GM12878 (cell line): ENCODE results near the gene C10orf143. TPM values are rescaled to one million over a fixed set of nuclear protein-coding genes. Genes with fewer than 3 reads are reported as not detected.

Experiments
- ATAC-seq: fragments of 200-7000 bp; cut with Tn5 transposase; 3 replicates; pipeline ENCODE4 v1.9.1; 2020; ENCODE audit warnings: mild to moderate bottlenecking, moderate library complexity
- BruUV-seq: library from RNA; stranded (reverse); fragments of 400-500 nt; replicated peaks from 2 replicates; lab custom pipeline; 2021; lab: Mats Ljungman, UMichigan
- CTCF ChIA-PET: fragments of 300-600 bp; sonication (Branson Sonifier 250); formaldehyde crosslinking; extraction: SDS; loops from one replicate; lab custom pipeline; 2021; ENCODE audit warnings: inconsistent platforms; lab: Yijun Ruan, JAX
- POLR2A ChIA-PET: fragments of 350-600 bp; formaldehyde crosslinking; extraction: SDS; loops from one replicate; lab custom pipeline; 2021; ENCODE audit warnings: inconsistent platforms; lab: Charles Lee
- RAD21 ChIA-PET: fragments of 300-600 bp; sonication (Branson Sonifier 250); formaldehyde crosslinking; loops from one replicate; lab custom pipeline; 2023; ENCODE audit warnings: antibody characterized with exemption; ENCODE audit not compliant: unreplicated experiment; lab: Charles Lee
- SMC1A ChIA-PET: fragments of 300-600 bp; sonication (Branson Sonifier 250); formaldehyde crosslinking; loops from one replicate; lab custom pipeline; 2023; ENCODE audit not compliant: unreplicated experiment, uncharacterized antibody; lab: Charles Lee
- DNase-seq: peaks from one replicate; pipeline ENCODE4 v3.0.0-alpha.2; 2011; ENCODE audit warnings: low read depth, low spot score
- FAIRE-seq: peaks from 3 replicates; lab custom pipeline; 2011; peaks lifted over from hg19 to GRCh38; lab: Jason Lieb, UNC
- H2AFZ ChIP-seq: 2 replicates; pipeline ENCODE4 v1.6.0; 2011; ENCODE audit warnings: low read depth, low read length, control low read depth; ENCODE audit not compliant: control insufficient read depth
- H3K27ac ChIP-seq: 2 replicates; pipeline ENCODE4 v1.5.1; 2011; ENCODE audit warnings: control low read depth; ENCODE audit not compliant: control insufficient read depth, insufficient read depth
- H3K27me3 ChIP-seq, 2 experiments: replicated peaks in 1 of 2; 2 replicates each; pipeline versions ENCODE4 v1.6.0 to v1.6.1; 2011; ENCODE audit warnings: low read length in 1 of 2; ENCODE audit not compliant: control insufficient read depth in 2 of 2, insufficient read depth in 2 of 2
- H3K36me3 ChIP-seq, 2 experiments: 2 replicates each; pipeline ENCODE4 v1.5.1; 2011; ENCODE audit warnings: low read length in 1 of 2; ENCODE audit not compliant: control insufficient read depth in 2 of 2, insufficient read depth in 2 of 2
- H3K4me1 ChIP-seq: 2 replicates; pipeline ENCODE4 v1.6.1; 2011; ENCODE audit warnings: mild to moderate bottlenecking, low read length, moderate library complexity, mixed read lengths; ENCODE audit not compliant: control insufficient read depth, insufficient read depth
- H3K4me2 ChIP-seq: 2 replicates; pipeline ENCODE4 v1.6.0; 2011; ENCODE audit warnings: control low read depth; ENCODE audit not compliant: control insufficient read depth, insufficient read depth
- H3K4me3 ChIP-seq: fragments of 200-600 bp; sonication (generic); 2 replicates; pipeline ENCODE4 v1.5.1; 2016
- H3K79me2 ChIP-seq: 2 replicates; pipeline ENCODE4 v1.6.0; 2011; ENCODE audit warnings: low read length; ENCODE audit not compliant: control insufficient read depth, insufficient read depth
- H3K9ac ChIP-seq: 2 replicates; pipeline ENCODE4 v1.8.0; 2011; ENCODE audit warnings: low read length, control low read depth, mixed read lengths; ENCODE audit not compliant: control insufficient read depth, insufficient read depth
- H3K9me3 ChIP-seq: replicated peaks from 3 replicates; pipeline ENCODE4 v1.5.1; 2011; ENCODE audit warnings: mild to moderate bottlenecking, low read length; ENCODE audit not compliant: control insufficient read depth, insufficient read depth
- H4K20me1 ChIP-seq: 2 replicates; pipeline ENCODE4 v1.6.0; 2011; ENCODE audit not compliant: control insufficient read depth, insufficient read depth
- ATF7 ChIP-seq: fragments of 450-650 bp; IDR thresholded peaks from 2 replicates; pipeline ENCODE4 v1.6.1; 2016; ENCODE audit warnings: low read depth, mild to moderate bottlenecking
- EZH2 ChIP-seq: IDR thresholded peaks from 2 replicates; pipeline ENCODE4 v1.6.1; 2012; ENCODE audit warnings: low read depth, mild to moderate bottlenecking, control low read depth, inconsistent platforms, low read length, borderline replicate concordance; ENCODE audit not compliant: control insufficient read depth
- HSF1 ChIP-seq: fragments of 150-350 bp; IDR thresholded peaks from 2 replicates; pipeline ENCODE4 v1.6.1; 2014; ENCODE audit warnings: mild to moderate bottlenecking, low read depth, low read length
- KLF5 ChIP-seq: fragments of 450-650 bp; IDR thresholded peaks from 2 replicates; pipeline ENCODE4 v1.6.1; 2014; ENCODE audit warnings: mild to moderate bottlenecking; ENCODE audit not compliant: partially characterized antibody
- NFXL1 ChIP-seq: fragments of 450-650 bp; IDR thresholded peaks from 2 replicates; pipeline ENCODE4 v1.6.1; 2017; ENCODE audit warnings: antibody characterized with exemption, mild to moderate bottlenecking, borderline replicate concordance
- PKNOX1 ChIP-seq: fragments of 450-650 bp; IDR thresholded peaks from 2 replicates; pipeline ENCODE4 v1.6.1; 2016; ENCODE audit warnings: mild to moderate bottlenecking
- RAD51 ChIP-seq: fragments of 450-650 bp; IDR thresholded peaks from 2 replicates; pipeline ENCODE4 v1.6.1; 2016; ENCODE audit warnings: moderate library complexity, mild to moderate bottlenecking, inconsistent platforms
- RCOR1 ChIP-seq: conservative IDR thresholded peaks from 2 replicates; pipeline ENCODE4 v1.6.1; 2012; ENCODE audit warnings: low read depth, low read length, improper control_type of control experiment
- RUNX3 ChIP-seq: IDR thresholded peaks from 2 replicates; pipeline ENCODE4 v1.6.1; 2012; ENCODE audit warnings: low read length, inconsistent platforms
- SIX5 ChIP-seq: IDR thresholded peaks from 2 replicates; pipeline ENCODE4 v1.6.1; 2011; ENCODE audit warnings: mild to moderate bottlenecking, low read depth, low read length, moderate library complexity; ENCODE audit not compliant: severe bottlenecking
- SRF ChIP-seq, 2 experiments: IDR thresholded peaks; 2 replicates each; pipeline ENCODE4 v1.6.1; 2011; ENCODE audit warnings: low read depth in 2 of 2, low read length in 2 of 2, mild to moderate bottlenecking in 1 of 2, moderate library complexity in 1 of 2
- STAT1 ChIP-seq: fragments of 450-650 bp; conservative IDR thresholded peaks from 2 replicates; pipeline ENCODE4 v1.6.1; 2014; ENCODE audit warnings: antibody characterized with exemption, mild to moderate bottlenecking
- SUPT20H ChIP-seq: IDR thresholded peaks from 2 replicates; pipeline ENCODE4 v1.6.1; 2011; ENCODE audit warnings: low read depth, mild to moderate bottlenecking, low read length, moderate library complexity, borderline replicate concordance; ENCODE audit not compliant: control insufficient read depth
- TARDBP ChIP-seq: IDR thresholded peaks from 2 replicates; pipeline ENCODE4 v1.6.1; 2016; ENCODE audit warnings: borderline replicate concordance
- WGBS: methylation state at CpG from one replicate; pipeline ENCODE4 v1.1.6; 2016; ENCODE audit warnings: low lambda C conversion rate; ENCODE audit not compliant: insufficient replicate concordance, insufficient coverage; ENCODE audit errors: missing lambda C conversion rate; 5-methylcytosine and 5-hydroxymethylcytosine counted together
- in situ Hi-C: fragments of 300-500 bp; cut with MboI; formaldehyde crosslinking; loops from 9 replicates; pipeline ENCODE4 v1.14.3; 2018; ENCODE audit warnings: mixed read lengths
- intact Hi-C: fragments of 100-400 bp; cut with micrococcal nuclease; formaldehyde crosslinking; loops from one replicate; pipeline ENCODE4 v1.14.2; 2022; ENCODE audit not compliant: unreplicated experiment
- polyA plus RNA-seq, 11 experiments: library from polyadenylated mRNA; depleted of rRNA in 4 of 11; unstranded in 6 of 11; stranded (reverse) in 5 of 11; fragments of >200 nt; fragmentation: Nextera tagmentation in 4 of 11; fragmentation: Illumina TruSeq in 1 of 11; extraction: Ambion mirVana in 4 of 11; extraction: Trizol in 1 of 11; gene quantifications; 1 replicate in 1 of 11; 2 replicates in 10 of 11; pipeline versions ENCODE4 v1.2.1 to v1.2.3, GENCODE V29; 2011 to 2016; ENCODE audit warnings: inconsistent platforms in 2 of 11, missing spikeins in 2 of 11, low read depth in 1 of 11
- total RNA-seq, 4 experiments: library from RNA; depleted of rRNA in 3 of 4; stranded (reverse); fragments of >200 nt in 3 of 4; fragmentation: Illumina TruSeq in 1 of 4; extraction: Trizol in 1 of 4; gene quantifications; 2 replicates each; pipeline versions ENCODE4 v1.2.1 to v1.2.3, GENCODE V29; 2013 to 2021
- TF ChIP-seq, protein P1 (sequence below): IDR thresholded peaks from 2 replicates; pipeline ENCODE4 v1.6.1; 2012; ENCODE audit warnings: low read depth, low read length, improper control_type of control experiment

C10orf143 gene
- total and polyA plus RNA-seq, 10 of the 15 experiments (the other 5 are each of a cell fraction or from before 2014, with no cell fraction given), result 0.64 to 7.9 (median 2.6) TPM

GRCh38 chr10:130045801-130046321, 64.8 kb downstream of the C10orf143 start:
- H2AFZ ChIP-seq, result no peak overlapping the region
- in situ Hi-C loops, result no loop called here
- no peak for DNase-seq
- no peaks in the 10 kb centered on the region for H3K4me1 ChIP-seq
- FAIRE-seq, result no peak
- WGBS, result 85% methylated on average over 11 of the region's 43 CpGs
- no peaks in the 10 kb centered on the region for H4K20me1 ChIP-seq
- TF ChIP-seq STAT1 (no peak), KLF5 (no peak), PKNOX1 (no peak), EZH2 (no peak)
- TF ChIP-seq, all 136 proteins: peak for 0
- H3K9me3 ChIP-seq, result no peaks in the 10 kb centered on the region
- intact Hi-C loops, result no loop called here
- no peaks in the 10 kb centered on the region for H3K36me3 ChIP-seq
- ChIA-PET RAD21 (no interaction called here), POLR2A (no interaction called here), SMC1A (no interaction called here), CTCF (no interaction called here)
- H3K9ac ChIP-seq, result no peak overlapping the region
- no TSS peak for BruUV-seq
- no peaks in the 10 kb centered on the region for H3K79me2 ChIP-seq
- no peaks in the 10 kb centered on the region for H3K27me3 ChIP-seq
- ATAC-seq, result no peak
- H3K4me2 ChIP-seq, result no peak overlapping the region
- no peak overlapping the region for H3K4me3 ChIP-seq
- no peak overlapping the region for H3K27ac ChIP-seq

- H3K79me2 ChIP-seq, result no peaks in the 10 kb centered on the region
- H3K4me2 ChIP-seq, result no peak overlapping the region
- FAIRE-seq (no peak), ATAC-seq (no peak), DNase-seq (no peak)
- no peak overlapping the region for H3K4me3 ChIP-seq
- no peaks in the 10 kb centered on the region for H3K4me1 ChIP-seq
- in situ Hi-C loops, result no loop called here
- 10% methylated on average over 22 of the region's 30 CpGs for WGBS
- no TSS peak for BruUV-seq
- H3K9ac ChIP-seq, result no peak overlapping the region
- ChIA-PET POLR2A (no interaction called here), CTCF (no interaction called here), RAD21 (no interaction called here), SMC1A (no interaction called here)
- no peaks in the 10 kb centered on the region for H4K20me1 ChIP-seq
- H2AFZ ChIP-seq, result no peak overlapping the region
- no peaks in the 10 kb centered on the region for H3K27me3 ChIP-seq
- no peaks in the 10 kb centered on the region for H3K9me3 ChIP-seq
- no peak overlapping the region for H3K27ac ChIP-seq
- H3K36me3 ChIP-seq, result no peaks in the 10 kb centered on the region
- intact Hi-C loops, result no loop called here
- TF ChIP-seq, protein P1, sequence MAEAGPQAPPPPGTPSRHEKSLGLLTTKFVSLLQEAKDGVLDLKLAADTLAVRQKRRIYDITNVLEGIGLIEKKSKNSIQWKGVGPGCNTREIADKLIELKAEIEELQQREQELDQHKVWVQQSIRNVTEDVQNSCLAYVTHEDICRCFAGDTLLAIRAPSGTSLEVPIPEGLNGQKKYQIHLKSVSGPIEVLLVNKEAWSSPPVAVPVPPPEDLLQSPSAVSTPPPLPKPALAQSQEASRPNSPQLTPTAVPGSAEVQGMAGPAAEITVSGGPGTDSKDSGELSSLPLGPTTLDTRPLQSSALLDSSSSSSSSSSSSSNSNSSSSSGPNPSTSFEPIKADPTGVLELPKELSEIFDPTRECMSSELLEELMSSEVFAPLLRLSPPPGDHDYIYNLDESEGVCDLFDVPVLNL, result no peak
- TF ChIP-seq RCOR1 (no peak), NFXL1 (no peak), SUPT20H (no peak), TARDBP (no peak), ATF7 (no peak), RAD51 (no peak), SRF (IDR thresholded peaks at IDR 0.05; ENCODE audit: low read depth in 2 of 2, low read length in 2 of 2) (no peak), RUNX3 (no peak), SIX5 (no peak), HSF1 (no peak)
These were observed 65.5 kb downstream of the C10orf143 start for GRCh38 chr10:130045091-130045652.
